GM21423 (cell line): ENCODE data around the gene PRRC2B.
A peak's percentile ranks its signal among the peaks of the same experiment; 100 is the strongest.
"Not testable (repeated sequence)": the region's sequence is repeated elsewhere in the genome, so short reads cannot be mapped to it uniquely, and the experiment has no call there.

Experiments used
- ATAC-seq: cut with Tn5 transposase; IDR thresholded peaks from one replicate; pipeline ENCODE4 v1.9.1; 2021; ENCODE audit warnings: mild to moderate bottlenecking, moderate library complexity; ENCODE audit not compliant: unreplicated experiment

Gene PRRC2B

GRCh38 chr9:131386281-131386680, 7.6 kb upstream of the PRRC2B start:
- no peak for ATAC-seq

- ATAC-seq, result no peak
Observed at GRCh38 chr9:131387394-131387793, 6.5 kb upstream of the PRRC2B start.

- no peak for ATAC-seq
Observed at GRCh38 chr9:131391020-131391419, 2.9 kb upstream of the PRRC2B start.

- ATAC-seq, result no peak
Observed at GRCh38 chr9:131391504-131391903, 2.4 kb upstream of the PRRC2B start.

GRCh38 chr9:131394464-131395156, 724 bp downstream of the PRRC2B start:
- peak; percentile 20 for ATAC-seq

- no peak for ATAC-seq
Observed at GRCh38 chr9:131395157-131396098, 1.5 kb downstream of the PRRC2B start.

GRCh38 chr9:131396099-131396479, 2.2 kb downstream of the PRRC2B start:
- not testable (repeated sequence) for ATAC-seq

GRCh38 chr9:131396626-131397025, 2.7 kb downstream of the PRRC2B start:
- no peak for ATAC-seq

GRCh38 chr9:131397100-131397790, 3.4 kb downstream of the PRRC2B start:
- no peak for ATAC-seq

GRCh38 chr9:131398204-131398603, 4.3 kb downstream of the PRRC2B start:
- ATAC-seq, result peak; percentile 34

GRCh38 chr9:131399972-131400371, 6.1 kb downstream of the PRRC2B start:
- ATAC-seq, result no peak

- ATAC-seq, result no peak
Observed at GRCh38 chr9:131400627-131401026, 6.7 kb downstream of the PRRC2B start.

- ATAC-seq, result no peak
Observed at GRCh38 chr9:131402073-131402472, 8.2 kb downstream of the PRRC2B start.

GRCh38 chr9:131402738-131403492, 9.0 kb downstream of the PRRC2B start:
- no peak for ATAC-seq

GRCh38 chr9:131403493-131403773, 9.5 kb downstream of the PRRC2B start:
- no peak for ATAC-seq

GRCh38 chr9:131404581-131404980, 10.7 kb downstream of the PRRC2B start:
- no peak for ATAC-seq

- no peak for ATAC-seq
Observed at GRCh38 chr9:131404987-131405386, 11.1 kb downstream of the PRRC2B start.

GRCh38 chr9:131405428-131405827, 11.5 kb downstream of the PRRC2B start:
- ATAC-seq, result no peak

- ATAC-seq, result no peak
Observed at GRCh38 chr9:131405858-131406537, 12.1 kb downstream of the PRRC2B start.
